NK-92 (cell line): ENCODE measurements around the gene ARFIP1.

ENCODE experiments used
- DNase-seq: peaks from one replicate; lab custom pipeline; 2025; ENCODE audit not compliant: unreplicated experiment; lab: John Stamatoyannopoulos, UW

The ARFIP1 gene

GRCh38 chr4:152784490-152785350, 5.0 kb downstream of the ARFIP1 start:
- no peak for DNase-seq

- no peak for DNase-seq
Measured at GRCh38 chr4:152785639-152786615, 6.2 kb downstream of the ARFIP1 start.

- no peak for DNase-seq
Measured at GRCh38 chr4:152786627-152787026, 6.9 kb downstream of the ARFIP1 start.

GRCh38 chr4:152795891-152796290, 16.1 kb downstream of the ARFIP1 start:
- no peak for DNase-seq

GRCh38 chr4:152803541-152803940, 23.8 kb downstream of the ARFIP1 start:
- DNase-seq = no peak

- no peak for DNase-seq
Measured at GRCh38 chr4:152805071-152805650, 25.4 kb downstream of the ARFIP1 start.

GRCh38 chr4:152805818-152806217, 26.1 kb downstream of the ARFIP1 start:
- DNase-seq = no peak

GRCh38 chr4:152806501-152807125, 26.9 kb downstream of the ARFIP1 start:
- no peak for DNase-seq

GRCh38 chr4:152807294-152807829, 27.6 kb downstream of the ARFIP1 start:
- DNase-seq = no peak

GRCh38 chr4:152808670-152809069, 28.9 kb downstream of the ARFIP1 start:
- no peak for DNase-seq

GRCh38 chr4:152810715-152811287, 31.0 kb downstream of the ARFIP1 start:
- DNase-seq = no peak

- no peak for DNase-seq
Measured at GRCh38 chr4:152815078-152815477, 35.3 kb downstream of the ARFIP1 start.

- no peak for DNase-seq
Measured at GRCh38 chr4:152817331-152817730, 37.6 kb downstream of the ARFIP1 start.

- no peak for DNase-seq
Measured at GRCh38 chr4:152819026-152819645, 39.4 kb downstream of the ARFIP1 start.

GRCh38 chr4:152820073-152820472, 40.3 kb downstream of the ARFIP1 start:
- no peak for DNase-seq

- DNase-seq = no peak
Measured at GRCh38 chr4:152822323-152822722, 42.6 kb downstream of the ARFIP1 start.

- no peak for DNase-seq
Measured at GRCh38 chr4:152824561-152824960, 44.8 kb downstream of the ARFIP1 start.

- DNase-seq = no peak
Measured at GRCh38 chr4:152825336-152825735, 45.6 kb downstream of the ARFIP1 start.

- DNase-seq = no peak
Measured at GRCh38 chr4:152828122-152828521, 48.4 kb downstream of the ARFIP1 start.

GRCh38 chr4:152831416-152831815, 51.7 kb downstream of the ARFIP1 start:
- DNase-seq = no peak
